HG03196 (cell line): ENCODE results near the gene TSPAN9.
"Not testable (repeated sequence)": the region's sequence is repeated elsewhere in the genome, so short reads cannot be mapped to it uniquely, and the experiment has no call there.

Experiments used
- ATAC-seq: cut with Tn5 transposase; IDR thresholded peaks from one replicate; pipeline ENCODE4 v1.9.1; 2021; ENCODE audit not compliant: unreplicated experiment

Gene TSPAN9

GRCh38 chr12:3043406-3043805, 33.8 kb upstream of the TSPAN9 start:
- ATAC-seq: no peak

GRCh38 chr12:3044141-3044630, 33.0 kb upstream of the TSPAN9 start:
- ATAC-seq: no peak

GRCh38 chr12:3045494-3045893, 31.7 kb upstream of the TSPAN9 start:
- no peak for ATAC-seq

GRCh38 chr12:3045989-3046388, 31.2 kb upstream of the TSPAN9 start:
- no peak for ATAC-seq

- ATAC-seq: no peak
Measured at GRCh38 chr12:3046441-3047200, 30.6 kb upstream of the TSPAN9 start.

- ATAC-seq: no peak
Measured at GRCh38 chr12:3047961-3048360, 29.2 kb upstream of the TSPAN9 start.

- ATAC-seq: no peak
Measured at GRCh38 chr12:3048540-3048939, 28.6 kb upstream of the TSPAN9 start.

- no peak for ATAC-seq
Measured at GRCh38 chr12:3049176-3049575, 28.0 kb upstream of the TSPAN9 start.

GRCh38 chr12:3049611-3050249, 27.4 kb upstream of the TSPAN9 start:
- no peak for ATAC-seq

GRCh38 chr12:3054374-3054773, 22.8 kb upstream of the TSPAN9 start:
- no peak for ATAC-seq

GRCh38 chr12:3055026-3055703, 22.0 kb upstream of the TSPAN9 start:
- ATAC-seq: no peak

GRCh38 chr12:3055704-3056467, 21.3 kb upstream of the TSPAN9 start:
- no peak for ATAC-seq

GRCh38 chr12:3061059-3061458, 16.1 kb upstream of the TSPAN9 start:
- ATAC-seq: no peak

- no peak for ATAC-seq
Measured at GRCh38 chr12:3061501-3062215, 15.5 kb upstream of the TSPAN9 start.

GRCh38 chr12:3065300-3065699, 11.9 kb upstream of the TSPAN9 start:
- ATAC-seq: no peak

- ATAC-seq: not testable (repeated sequence)
Measured at GRCh38 chr12:3065846-3066245, 11.3 kb upstream of the TSPAN9 start.

GRCh38 chr12:3069714-3070113, 7.5 kb upstream of the TSPAN9 start:
- ATAC-seq: no peak

- ATAC-seq: no peak
Measured at GRCh38 chr12:3071107-3071506, 6.1 kb upstream of the TSPAN9 start.

GRCh38 chr12:3071710-3072109, 5.5 kb upstream of the TSPAN9 start:
- no peak for ATAC-seq

- ATAC-seq: no peak
Measured at GRCh38 chr12:3073438-3074250, 3.5 kb upstream of the TSPAN9 start.
